ENCODE measurements around the gene CCL26. TPM values are rescaled to one million over a fixed set of nuclear protein-coding genes. Genes with fewer than 3 reads are reported as not detected.

The CCL26 gene
- total and polyA plus RNA-seq, 9 of the 15 experiments (the other 6 are each of a cell fraction or from before 2014, with no cell fraction given): 2.3 to 26.8 (median 8.4) TPM

- TF ChIP-seq ZNF407 (IDR thresholded peaks at IDR 0.05; ENCODE audit: low read depth) (no peak), HBP1 (CRISPR knock-in tag; IDR thresholded peaks at IDR 0.05) (no peak), NFATC3 (IDR thresholded peaks at IDR 0.05) (peak; percentile 17; the same call in 1 of the 2 replicates), TCF15 (CRISPR knock-in tag; IDR thresholded peaks at IDR 0.05) (0 out of 2 replicates have a peak, but pooled peaks have one; percentile 62), ATF7 (IDR thresholded peaks at IDR 0.05) (peak; percentile 77), CTBP1 (IDR thresholded peaks at IDR 0.05; ENCODE audit: borderline replicate concordance) (peak; percentile 99), MTA1 (IDR thresholded peaks at IDR 0.05; ENCODE audit: borderline replicate concordance) (0 out of 2 replicates have a peak, but pooled peaks have one; percentile 54), ZNF639 (CRISPR knock-in tag; conservative IDR thresholded peaks at IDR 0.05 in 1 of 2, IDR thresholded peaks at IDR 0.05 in 1 of 2) (peak in 1 of 2 experiments; percentile 60; a peak in 1 of 4 replicates), DEAF1 (CRISPR knock-in tag; IDR thresholded peaks at IDR 0.05) (0 out of 2 replicates have a peak, but pooled peaks have one; percentile 13), CBFA2T2 (conservative IDR thresholded peaks at IDR 0.05) (peak; percentile 43), ZNF212 (CRISPR knock-in tag; IDR thresholded peaks at IDR 0.05) (0 out of 2 replicates have a peak, but pooled peaks have one; percentile 39), ZNF384 (IDR thresholded peaks at IDR 0.05; ENCODE audit: low read depth, low read length) (no peak)
These were observed 37.2 kb downstream of the CCL26 start (continued) for GRCh38 chr7:75734586-75735458.
